GM12878 (cell line): ENCODE measurements around the gene HPD. TPM values are rescaled to one million over a fixed set of nuclear protein-coding genes. Genes with fewer than 3 reads are reported as not detected.

ENCODE experiments used
- BRCA1 ChIP-seq: IDR thresholded peaks from 2 replicates; pipeline ENCODE4 v1.6.1; 2011; ENCODE audit warnings: low read depth, low read length, improper control_type of control experiment
- CEBPB ChIP-seq, 2 experiments: fragments of 150-350 bp in 1 of 2; IDR thresholded peaks; 2 replicates each; pipeline ENCODE4 v1.6.1; 2012 to 2014; ENCODE audit warnings: low read depth in 2 of 2, low read length in 2 of 2, borderline replicate concordance in 1 of 2, inconsistent platforms in 1 of 2
- CREB1 ChIP-seq: IDR thresholded peaks from 2 replicates; pipeline ENCODE4 v1.6.1; 2012; ENCODE audit warnings: low read depth, mild to moderate bottlenecking, inconsistent platforms
- ESRRA ChIP-seq: IDR thresholded peaks from 2 replicates; pipeline ENCODE4 v1.6.1; 2012; ENCODE audit warnings: mild to moderate bottlenecking, low read length, improper control_type of control experiment
- GATAD2B ChIP-seq: fragments of 450-650 bp; conservative IDR thresholded peaks from 2 replicates; pipeline ENCODE4 v1.6.1; 2017; ENCODE audit warnings: low read depth, mild to moderate bottlenecking, moderate library complexity
- LARP7 ChIP-seq: fragments of 450-650 bp; IDR thresholded peaks from 2 replicates; pipeline ENCODE4 v1.6.1; 2017; ENCODE audit warnings: mild to moderate bottlenecking
- MEF2B ChIP-seq: fragments of 450-650 bp; IDR thresholded peaks from 2 replicates; pipeline ENCODE4 v1.6.1; 2018; ENCODE audit warnings: mild to moderate bottlenecking, moderate library complexity; ENCODE audit not compliant: partially characterized antibody, poor library complexity, severe bottlenecking
- MYC ChIP-seq: IDR thresholded peaks from 2 replicates; pipeline ENCODE4 v1.6.1; 2011; ENCODE audit warnings: mild to moderate bottlenecking, low read length, moderate library complexity, inconsistent platforms; ENCODE audit not compliant: insufficient read depth, insufficient replicate concordance, insufficient read length, severe bottlenecking
- NFYA ChIP-seq: IDR thresholded peaks from 2 replicates; pipeline ENCODE4 v1.6.1; 2011; ENCODE audit warnings: low read depth, mild to moderate bottlenecking, low read length, improper control_type of control experiment, borderline replicate concordance
- NR2C2 ChIP-seq: IDR thresholded peaks from 2 replicates; pipeline ENCODE4 v1.6.1; 2011; ENCODE audit warnings: borderline replicate concordance, low read depth; ENCODE audit not compliant: control insufficient read depth, insufficient read length
- POU2F2 ChIP-seq: IDR thresholded peaks from 3 replicates; pipeline ENCODE4 v1.6.1; 2011; ENCODE audit warnings: low read depth, mild to moderate bottlenecking, low read length, borderline replicate concordance
- RAD21 ChIP-seq: IDR thresholded peaks from 2 replicates; pipeline ENCODE4 v1.6.1; 2011; ENCODE audit warnings: mild to moderate bottlenecking, low read depth, low read length, moderate library complexity; ENCODE audit not compliant: insufficient read depth
- YY1 ChIP-seq: IDR thresholded peaks from 2 replicates; pipeline ENCODE4 v1.6.1; 2011; ENCODE audit warnings: low read depth, mild to moderate bottlenecking, low read length
- ZBTB33 ChIP-seq: fragments of 450-650 bp; IDR thresholded peaks from 2 replicates; pipeline ENCODE4 v1.6.1; 2017; ENCODE audit warnings: mild to moderate bottlenecking
- ZNF274 ChIP-seq: IDR thresholded peaks from one replicate; pipeline ENCODE4 v1.8.0; 2011; ENCODE audit not compliant: insufficient read length, insufficient read depth
- polyA plus RNA-seq, 11 experiments: library from polyadenylated mRNA; depleted of rRNA in 4 of 11; unstranded in 6 of 11; stranded (reverse) in 5 of 11; fragments of >200 nt; fragmentation: Nextera tagmentation in 4 of 11; fragmentation: Illumina TruSeq in 1 of 11; extraction: Ambion mirVana in 4 of 11; extraction: Trizol in 1 of 11; gene quantifications; 1 replicate in 1 of 11; 2 replicates in 10 of 11; pipeline versions ENCODE4 v1.2.1 to v1.2.3, GENCODE V29; 2011 to 2016; ENCODE audit warnings: inconsistent platforms in 2 of 11, missing spikeins in 2 of 11, low read depth in 1 of 11
- total RNA-seq, 4 experiments: library from RNA; depleted of rRNA in 3 of 4; stranded (reverse); fragments of >200 nt in 3 of 4; fragmentation: Illumina TruSeq in 1 of 4; extraction: Trizol in 1 of 4; gene quantifications; 2 replicates each; pipeline versions ENCODE4 v1.2.1 to v1.2.3, GENCODE V29; 2013 to 2021
- TF ChIP-seq, protein P1 (sequence below): fragments of 450-650 bp; IDR thresholded peaks from 2 replicates; pipeline ENCODE4 v1.6.1; 2017; ENCODE audit warnings: mild to moderate bottlenecking, moderate library complexity
- TF ChIP-seq, protein P2 (sequence below): fragments of 450-650 bp; formaldehyde crosslinking; IDR thresholded peaks from 2 replicates; pipeline ENCODE4 v1.5.0; 2022; ENCODE audit warnings: mild to moderate bottlenecking, missing genetic modification characterization

HPD gene
- total and polyA plus RNA-seq, 10 of the 15 experiments (the other 5 are each of a cell fraction or from before 2014, with no cell fraction given), result 0.04 to 0.69 (median 0.28) TPM; not detected in 7

DNA sequence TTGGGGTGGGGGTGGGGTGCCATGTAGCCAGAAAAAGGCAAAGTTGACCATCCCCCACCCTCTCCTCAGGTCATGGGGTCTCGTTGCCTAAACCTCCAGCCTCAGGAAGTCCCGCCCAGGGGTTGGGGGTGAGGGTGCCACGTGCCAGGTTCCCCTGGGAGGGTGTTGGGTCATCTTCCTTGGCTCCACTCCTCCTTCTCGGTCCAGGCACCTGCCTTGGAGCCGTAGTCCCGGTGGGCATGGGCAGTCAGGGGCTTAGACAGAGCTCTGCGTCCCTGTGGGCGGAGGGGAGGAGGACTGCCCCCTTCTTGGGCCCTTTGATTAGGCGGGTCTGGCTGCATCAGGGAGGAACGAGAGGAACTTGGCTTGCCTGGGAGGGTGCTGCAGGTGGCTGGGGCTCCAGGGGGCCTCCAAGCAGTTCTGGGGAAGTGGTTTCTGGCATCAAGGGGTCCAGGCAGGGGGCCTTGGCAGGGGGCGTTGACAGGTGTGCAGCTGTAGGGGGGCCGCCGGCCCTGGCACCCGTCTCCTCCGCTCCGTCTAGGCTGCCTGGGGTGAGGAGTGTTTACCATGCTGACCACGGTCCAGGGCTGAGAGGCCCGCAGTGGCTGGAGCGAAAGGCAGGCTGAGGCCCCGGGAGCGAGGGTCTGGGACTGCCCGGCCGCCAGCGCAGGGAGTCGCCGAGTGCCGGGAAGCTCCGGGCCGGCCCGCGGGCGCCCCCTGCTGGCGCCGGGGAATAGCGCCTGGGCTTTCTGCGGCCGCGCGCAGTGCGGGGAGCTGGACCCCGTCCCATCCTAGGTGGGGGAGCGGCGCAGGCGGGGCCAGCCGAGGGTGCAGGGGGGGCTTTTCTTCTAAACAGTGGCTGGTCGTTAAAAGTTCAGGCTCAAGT, 47.0 kb downstream of the HPD start (continued):
- TF ChIP-seq, protein P1, sequence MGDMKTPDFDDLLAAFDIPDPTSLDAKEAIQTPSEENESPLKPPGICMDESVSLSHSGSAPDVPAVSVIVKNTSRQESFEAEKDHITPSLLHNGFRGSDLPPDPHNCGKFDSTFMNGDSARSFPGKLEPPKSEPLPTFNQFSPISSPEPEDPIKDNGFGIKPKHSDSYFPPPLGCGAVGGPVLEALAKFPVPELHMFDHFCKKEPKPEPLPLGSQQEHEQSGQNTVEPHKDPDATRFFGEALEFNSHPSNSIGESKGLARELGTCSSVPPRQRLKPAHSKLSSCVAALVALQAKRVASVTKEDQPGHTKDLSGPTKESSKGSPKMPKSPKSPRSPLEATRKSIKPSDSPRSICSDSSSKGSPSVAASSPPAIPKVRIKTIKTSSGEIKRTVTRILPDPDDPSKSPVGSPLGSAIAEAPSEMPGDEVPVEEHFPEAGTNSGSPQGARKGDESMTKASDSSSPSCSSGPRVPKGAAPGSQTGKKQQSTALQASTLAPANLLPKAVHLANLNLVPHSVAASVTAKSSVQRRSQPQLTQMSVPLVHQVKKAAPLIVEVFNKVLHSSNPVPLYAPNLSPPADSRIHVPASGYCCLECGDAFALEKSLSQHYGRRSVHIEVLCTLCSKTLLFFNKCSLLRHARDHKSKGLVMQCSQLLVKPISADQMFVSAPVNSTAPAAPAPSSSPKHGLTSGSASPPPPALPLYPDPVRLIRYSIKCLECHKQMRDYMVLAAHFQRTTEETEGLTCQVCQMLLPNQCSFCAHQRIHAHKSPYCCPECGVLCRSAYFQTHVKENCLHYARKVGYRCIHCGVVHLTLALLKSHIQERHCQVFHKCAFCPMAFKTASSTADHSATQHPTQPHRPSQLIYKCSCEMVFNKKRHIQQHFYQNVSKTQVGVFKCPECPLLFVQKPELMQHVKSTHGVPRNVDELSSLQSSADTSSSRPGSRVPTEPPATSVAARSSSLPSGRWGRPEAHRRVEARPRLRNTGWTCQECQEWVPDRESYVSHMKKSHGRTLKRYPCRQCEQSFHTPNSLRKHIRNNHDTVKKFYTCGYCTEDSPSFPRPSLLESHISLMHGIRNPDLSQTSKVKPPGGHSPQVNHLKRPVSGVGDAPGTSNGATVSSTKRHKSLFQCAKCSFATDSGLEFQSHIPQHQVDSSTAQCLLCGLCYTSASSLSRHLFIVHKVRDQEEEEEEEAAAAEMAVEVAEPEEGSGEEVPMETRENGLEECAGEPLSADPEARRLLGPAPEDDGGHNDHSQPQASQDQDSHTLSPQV, result peak; percentile 78; the same call in 1 of the 2 replicates
- TF ChIP-seq CREB1 (no peak), MEF2B (peak; percentile 64), ESRRA (no peak), NFYA (no peak), RAD21 (peak; percentile 82), ZBTB33 (no peak), YY1 (peak; percentile 73), POU2F2 (no peak), LARP7 (peak; percentile 57; the same call in 1 of the 2 replicates), ZNF274 (no peak), NR2C2 (no peak), CEBPB (IDR thresholded peaks at IDR 0.05; ENCODE audit: borderline replicate concordance in 1 of 2, low read depth in 2 of 2, low read length in 2 of 2) (no peak), BRCA1 (no peak), MYC (no peak), GATAD2B (peak; percentile 74)
- TF ChIP-seq, protein P2, sequence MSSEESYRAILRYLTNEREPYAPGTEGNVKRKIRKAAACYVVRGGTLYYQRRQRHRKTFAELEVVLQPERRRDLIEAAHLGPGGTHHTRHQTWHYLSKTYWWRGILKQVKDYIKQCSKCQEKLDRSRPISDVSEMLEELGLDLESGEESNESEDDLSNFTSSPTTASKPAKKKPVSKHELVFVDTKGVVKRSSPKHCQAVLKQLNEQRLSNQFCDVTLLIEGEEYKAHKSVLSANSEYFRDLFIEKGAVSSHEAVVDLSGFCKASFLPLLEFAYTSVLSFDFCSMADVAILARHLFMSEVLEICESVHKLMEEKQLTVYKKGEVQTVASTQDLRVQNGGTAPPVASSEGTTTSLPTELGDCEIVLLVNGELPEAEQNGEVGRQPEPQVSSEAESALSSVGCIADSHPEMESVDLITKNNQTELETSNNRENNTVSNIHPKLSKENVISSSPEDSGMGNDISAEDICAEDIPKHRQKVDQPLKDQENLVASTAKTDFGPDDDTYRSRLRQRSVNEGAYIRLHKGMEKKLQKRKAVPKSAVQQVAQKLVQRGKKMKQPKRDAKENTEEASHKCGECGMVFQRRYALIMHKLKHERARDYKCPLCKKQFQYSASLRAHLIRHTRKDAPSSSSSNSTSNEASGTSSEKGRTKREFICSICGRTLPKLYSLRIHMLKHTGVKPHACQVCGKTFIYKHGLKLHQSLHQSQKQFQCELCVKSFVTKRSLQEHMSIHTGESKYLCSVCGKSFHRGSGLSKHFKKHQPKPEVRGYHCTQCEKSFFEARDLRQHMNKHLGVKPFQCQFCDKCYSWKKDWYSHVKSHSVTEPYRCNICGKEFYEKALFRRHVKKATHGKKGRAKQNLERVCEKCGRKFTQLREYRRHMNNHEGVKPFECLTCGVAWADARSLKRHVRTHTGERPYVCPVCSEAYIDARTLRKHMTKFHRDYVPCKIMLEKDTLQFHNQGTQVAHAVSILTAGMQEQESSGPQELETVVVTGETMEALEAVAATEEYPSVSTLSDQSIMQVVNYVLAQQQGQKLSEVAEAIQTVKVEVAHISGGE (CRISPR knock-in tag), result no peak
